Fibroblast of the aortic adventitia (primary cell): ENCODE measurements around the gene ADAMTSL2. TPM values are rescaled to one million over a fixed set of nuclear protein-coding genes. Genes with fewer than 3 reads are reported as not detected.

Experiments used
- DNase-seq: peaks from one replicate; pipeline ENCODE4 v3.0.0-alpha.2; 2010; ENCODE audit warnings: low read depth
- H3K4me3 ChIP-seq: 2 replicates; pipeline ENCODE4 v1.5.1; 2011; ENCODE audit warnings: low read depth, mild to moderate bottlenecking, control low read depth, low read length, moderate library complexity
- total RNA-seq: library from RNA; depleted of rRNA; stranded (reverse); fragments of >200 nt; gene quantifications from 2 replicates; pipeline ENCODE4 v1.2.3, GENCODE V29; 2012; ENCODE audit warnings: low replicate concordance
- TF ChIP-seq, protein P1 (sequence below): IDR thresholded peaks from 2 replicates; pipeline ENCODE4 v1.5.1; 2011; ENCODE audit warnings: mild to moderate bottlenecking, low read length, control low read depth, inconsistent platforms; ENCODE audit not compliant: insufficient read depth

The ADAMTSL2 gene
- total RNA-seq, 1 donor = not detected

GRCh38 chr9:133514460-133515239 lies 19.9 kb upstream of the ADAMTSL2 start:
- peak; percentile 49 for DNase-seq
- TF ChIP-seq, protein P1, sequence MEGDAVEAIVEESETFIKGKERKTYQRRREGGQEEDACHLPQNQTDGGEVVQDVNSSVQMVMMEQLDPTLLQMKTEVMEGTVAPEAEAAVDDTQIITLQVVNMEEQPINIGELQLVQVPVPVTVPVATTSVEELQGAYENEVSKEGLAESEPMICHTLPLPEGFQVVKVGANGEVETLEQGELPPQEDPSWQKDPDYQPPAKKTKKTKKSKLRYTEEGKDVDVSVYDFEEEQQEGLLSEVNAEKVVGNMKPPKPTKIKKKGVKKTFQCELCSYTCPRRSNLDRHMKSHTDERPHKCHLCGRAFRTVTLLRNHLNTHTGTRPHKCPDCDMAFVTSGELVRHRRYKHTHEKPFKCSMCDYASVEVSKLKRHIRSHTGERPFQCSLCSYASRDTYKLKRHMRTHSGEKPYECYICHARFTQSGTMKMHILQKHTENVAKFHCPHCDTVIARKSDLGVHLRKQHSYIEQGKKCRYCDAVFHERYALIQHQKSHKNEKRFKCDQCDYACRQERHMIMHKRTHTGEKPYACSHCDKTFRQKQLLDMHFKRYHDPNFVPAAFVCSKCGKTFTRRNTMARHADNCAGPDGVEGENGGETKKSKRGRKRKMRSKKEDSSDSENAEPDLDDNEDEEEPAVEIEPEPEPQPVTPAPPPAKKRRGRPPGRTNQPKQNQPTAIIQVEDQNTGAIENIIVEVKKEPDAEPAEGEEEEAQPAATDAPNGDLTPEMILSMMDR = no peak
- H3K4me3 ChIP-seq = no peak overlapping the region

DNA sequence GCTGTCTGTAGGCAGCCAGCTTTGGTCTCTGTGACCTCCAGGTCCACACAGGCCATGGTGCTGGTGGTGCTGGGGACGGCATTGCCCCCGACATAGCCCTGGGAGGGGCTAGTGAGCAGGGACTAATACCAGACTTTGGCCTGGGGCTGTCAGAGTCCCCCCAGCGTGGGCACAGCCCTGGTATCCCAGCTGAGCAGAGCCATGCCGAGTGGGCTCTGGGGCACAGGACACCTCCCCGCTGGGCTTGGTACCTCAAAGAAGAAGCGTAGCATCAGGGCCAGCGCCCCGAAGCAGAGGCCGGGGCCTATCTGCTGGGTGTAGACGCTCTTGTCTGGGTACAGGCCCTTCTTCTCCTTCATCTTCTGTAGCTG lies 19.3 kb upstream of the ADAMTSL2 start:
- DNase-seq = no peak
- H3K4me3 ChIP-seq = no peak overlapping the region
- TF ChIP-seq, protein P1 = no peak

DNA sequence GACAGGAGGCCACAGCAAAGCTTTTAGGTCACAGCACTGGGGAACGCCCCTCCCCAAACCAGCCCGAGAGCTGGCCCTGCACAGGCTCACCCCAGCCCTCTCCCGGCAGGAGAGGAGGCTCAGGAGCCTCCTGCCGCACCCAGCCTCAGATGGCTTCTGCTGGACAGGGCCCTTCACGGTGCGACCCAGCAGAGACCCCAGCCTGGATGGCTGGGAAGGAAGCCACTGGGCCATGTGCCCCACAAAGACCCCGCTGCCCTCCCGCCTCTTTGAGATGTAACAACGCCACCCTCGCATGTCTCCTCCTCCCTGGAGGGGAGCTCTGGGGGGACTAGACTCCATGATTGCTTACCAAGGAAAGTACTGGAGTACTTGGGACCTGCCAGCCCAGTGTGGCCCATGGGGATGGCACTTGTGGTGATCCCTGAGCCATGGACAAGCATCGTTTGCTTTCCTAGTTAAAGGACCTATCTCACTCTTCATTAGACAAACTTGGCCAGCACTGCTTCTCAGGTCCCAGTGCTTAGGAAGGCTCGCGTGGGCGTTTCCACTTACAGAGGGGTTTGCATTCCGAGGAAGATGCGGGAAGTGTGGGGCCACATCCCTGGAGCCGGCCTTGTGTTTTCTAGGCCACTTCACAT lies 18.8 kb upstream of the ADAMTSL2 start:
- no peak for DNase-seq
- H3K4me3 ChIP-seq = no peak overlapping the region
- TF ChIP-seq, protein P1 = no peak

- H3K4me3 ChIP-seq = no peak overlapping the region
- DNase-seq = no peak
- TF ChIP-seq, protein P1 = no peak
Measured at GRCh38 chr9:133516256-133516960, 18.1 kb upstream of the ADAMTSL2 start.

GRCh38 chr9:133516961-133517350 lies 17.5 kb upstream of the ADAMTSL2 start:
- DNase-seq = no peak
- no peak overlapping the region for H3K4me3 ChIP-seq
- TF ChIP-seq, protein P1 = no peak

DNA sequence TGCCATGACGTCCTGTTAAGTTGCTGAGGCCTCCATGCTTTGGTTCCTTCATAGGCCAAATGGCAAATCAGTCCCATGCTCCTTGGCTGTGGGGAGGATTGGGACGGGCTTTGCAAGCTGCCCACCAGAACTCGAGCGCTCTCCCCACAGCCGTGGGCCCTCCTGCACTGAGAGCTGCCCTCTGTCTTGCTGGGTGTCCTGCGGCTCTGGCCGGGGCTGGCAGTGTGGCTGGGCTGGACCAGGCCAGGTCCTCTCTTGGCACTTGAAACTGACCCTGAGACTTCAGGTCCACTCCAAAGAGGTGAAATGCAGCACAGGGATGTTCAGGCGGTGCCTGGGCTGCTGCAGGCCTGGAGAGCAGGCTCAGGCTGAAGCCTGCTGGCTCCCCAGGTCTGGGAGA lies 16.8 kb upstream of the ADAMTSL2 start:
- DNase-seq = no peak
- TF ChIP-seq, protein P1 = no peak
- no peak overlapping the region for H3K4me3 ChIP-seq
